GM12878 (cell line): ENCODE measurements around the gene WFDC6. TPM values are rescaled to one million over a fixed set of nuclear protein-coding genes. Genes with fewer than 3 reads are reported as not detected.

Experiments
- ATAC-seq: fragments of 200-7000 bp; cut with Tn5 transposase; 3 replicates; pipeline ENCODE4 v1.9.1; 2020; ENCODE audit warnings: mild to moderate bottlenecking, moderate library complexity
- BruUV-seq: library from RNA; stranded (reverse); fragments of 400-500 nt; replicated peaks from 2 replicates; lab custom pipeline; 2021; lab: Mats Ljungman, UMichigan
- CTCF ChIA-PET: fragments of 300-600 bp; sonication (Branson Sonifier 250); formaldehyde crosslinking; extraction: SDS; loops from one replicate; lab custom pipeline; 2021; ENCODE audit warnings: inconsistent platforms; lab: Yijun Ruan, JAX
- POLR2A ChIA-PET: fragments of 350-600 bp; formaldehyde crosslinking; extraction: SDS; loops from one replicate; lab custom pipeline; 2021; ENCODE audit warnings: inconsistent platforms; lab: Charles Lee
- RAD21 ChIA-PET: fragments of 300-600 bp; sonication (Branson Sonifier 250); formaldehyde crosslinking; loops from one replicate; lab custom pipeline; 2023; ENCODE audit warnings: antibody characterized with exemption; ENCODE audit not compliant: unreplicated experiment; lab: Charles Lee
- SMC1A ChIA-PET: fragments of 300-600 bp; sonication (Branson Sonifier 250); formaldehyde crosslinking; loops from one replicate; lab custom pipeline; 2023; ENCODE audit not compliant: unreplicated experiment, uncharacterized antibody; lab: Charles Lee
- DNase-seq: peaks from one replicate; pipeline ENCODE4 v3.0.0-alpha.2; 2011; ENCODE audit warnings: low read depth, low spot score
- FAIRE-seq: peaks from 3 replicates; lab custom pipeline; 2011; peaks lifted over from hg19 to GRCh38; lab: Jason Lieb, UNC
- H2AFZ ChIP-seq: 2 replicates; pipeline ENCODE4 v1.6.0; 2011; ENCODE audit warnings: low read depth, low read length, control low read depth; ENCODE audit not compliant: control insufficient read depth
- H3K27ac ChIP-seq: 2 replicates; pipeline ENCODE4 v1.5.1; 2011; ENCODE audit warnings: control low read depth; ENCODE audit not compliant: control insufficient read depth, insufficient read depth
- H3K27me3 ChIP-seq, 2 experiments: replicated peaks in 1 of 2; 2 replicates each; pipeline versions ENCODE4 v1.6.0 to v1.6.1; 2011; ENCODE audit warnings: low read length in 1 of 2; ENCODE audit not compliant: control insufficient read depth in 2 of 2, insufficient read depth in 2 of 2
- H3K36me3 ChIP-seq, 2 experiments: 2 replicates each; pipeline ENCODE4 v1.5.1; 2011; ENCODE audit warnings: low read length in 1 of 2; ENCODE audit not compliant: control insufficient read depth in 2 of 2, insufficient read depth in 2 of 2
- H3K4me1 ChIP-seq: 2 replicates; pipeline ENCODE4 v1.6.1; 2011; ENCODE audit warnings: mild to moderate bottlenecking, low read length, moderate library complexity, mixed read lengths; ENCODE audit not compliant: control insufficient read depth, insufficient read depth
- H3K4me2 ChIP-seq: 2 replicates; pipeline ENCODE4 v1.6.0; 2011; ENCODE audit warnings: control low read depth; ENCODE audit not compliant: control insufficient read depth, insufficient read depth
- H3K4me3 ChIP-seq: fragments of 200-600 bp; sonication (generic); 2 replicates; pipeline ENCODE4 v1.5.1; 2016
- H3K79me2 ChIP-seq: 2 replicates; pipeline ENCODE4 v1.6.0; 2011; ENCODE audit warnings: low read length; ENCODE audit not compliant: control insufficient read depth, insufficient read depth
- H3K9ac ChIP-seq: 2 replicates; pipeline ENCODE4 v1.8.0; 2011; ENCODE audit warnings: low read length, control low read depth, mixed read lengths; ENCODE audit not compliant: control insufficient read depth, insufficient read depth
- H3K9me3 ChIP-seq: replicated peaks from 3 replicates; pipeline ENCODE4 v1.5.1; 2011; ENCODE audit warnings: mild to moderate bottlenecking, low read length; ENCODE audit not compliant: control insufficient read depth, insufficient read depth
- H4K20me1 ChIP-seq: 2 replicates; pipeline ENCODE4 v1.6.0; 2011; ENCODE audit not compliant: control insufficient read depth, insufficient read depth
- GATAD2B ChIP-seq: fragments of 450-650 bp; conservative IDR thresholded peaks from 2 replicates; pipeline ENCODE4 v1.6.1; 2017; ENCODE audit warnings: low read depth, mild to moderate bottlenecking, moderate library complexity
- NFYB ChIP-seq: IDR thresholded peaks from 2 replicates; pipeline ENCODE4 v1.6.1; 2011; ENCODE audit warnings: low read depth, mild to moderate bottlenecking, low read length, improper control_type of control experiment, moderate library complexity; ENCODE audit not compliant: insufficient read depth
- SUZ12 ChIP-seq: fragments of 200-600 bp; sonication (generic); IDR thresholded peaks from one replicate; pipeline ENCODE4 v1.6.1; 2018; ENCODE audit warnings: antibody characterized with exemption, mild to moderate bottlenecking; ENCODE audit not compliant: unreplicated experiment
- ZBTB40 ChIP-seq: fragments of 450-650 bp; IDR thresholded peaks from 2 replicates; pipeline ENCODE4 v1.6.1; 2016; ENCODE audit warnings: mild to moderate bottlenecking, moderate library complexity, borderline replicate concordance
- ZNF274 ChIP-seq: IDR thresholded peaks from one replicate; pipeline ENCODE4 v1.8.0; 2011; ENCODE audit not compliant: insufficient read length, insufficient read depth
- ZSCAN29 ChIP-seq: fragments of 450-650 bp; IDR thresholded peaks from 2 replicates; pipeline ENCODE4 v1.6.1; 2017; ENCODE audit warnings: mild to moderate bottlenecking, moderate library complexity
- WGBS: methylation state at CpG from one replicate; pipeline ENCODE4 v1.1.6; 2016; ENCODE audit warnings: low lambda C conversion rate; ENCODE audit not compliant: insufficient replicate concordance, insufficient coverage; ENCODE audit errors: missing lambda C conversion rate; 5-methylcytosine and 5-hydroxymethylcytosine counted together
- in situ Hi-C: fragments of 300-500 bp; cut with MboI; formaldehyde crosslinking; loops from 9 replicates; pipeline ENCODE4 v1.14.3; 2018; ENCODE audit warnings: mixed read lengths
- intact Hi-C: fragments of 100-400 bp; cut with micrococcal nuclease; formaldehyde crosslinking; loops from one replicate; pipeline ENCODE4 v1.14.2; 2022; ENCODE audit not compliant: unreplicated experiment
- polyA plus RNA-seq, 11 experiments: library from polyadenylated mRNA; depleted of rRNA in 4 of 11; unstranded in 6 of 11; stranded (reverse) in 5 of 11; fragments of >200 nt; fragmentation: Nextera tagmentation in 4 of 11; fragmentation: Illumina TruSeq in 1 of 11; extraction: Ambion mirVana in 4 of 11; extraction: Trizol in 1 of 11; gene quantifications; 1 replicate in 1 of 11; 2 replicates in 10 of 11; pipeline versions ENCODE4 v1.2.1 to v1.2.3, GENCODE V29; 2011 to 2016; ENCODE audit warnings: inconsistent platforms in 2 of 11, missing spikeins in 2 of 11, low read depth in 1 of 11
- total RNA-seq, 4 experiments: library from RNA; depleted of rRNA in 3 of 4; stranded (reverse); fragments of >200 nt in 3 of 4; fragmentation: Illumina TruSeq in 1 of 4; extraction: Trizol in 1 of 4; gene quantifications; 2 replicates each; pipeline versions ENCODE4 v1.2.1 to v1.2.3, GENCODE V29; 2013 to 2021

Gene WFDC6
- total and polyA plus RNA-seq, 10 of the 15 experiments (the other 5 are each of a cell fraction or from before 2014, with no cell fraction given) = not detected

- Histone ChIP-seq H3K9me3 (no peaks in the 10 kb centered on the region; the same call in 2 of the 3 replicates), H2AFZ (no peak overlapping the region), H3K4me1 (peaks cover 5% of the 10 kb centered on the region), H3K27me3 (peaks cover 0 to 2% of the 10 kb centered on the region in 2 experiments; a peak in 1 of 4 replicates), H3K4me3 (no peak overlapping the region), H3K27ac (no peak overlapping the region), H4K20me1 (no peaks in the 10 kb centered on the region), H3K4me2 (no peak overlapping the region), H3K9ac (no peak overlapping the region), H3K36me3 (no peaks in the 10 kb centered on the region), H3K79me2 (no peaks in the 10 kb centered on the region)
- intact Hi-C loops = no loop called here
- no TSS peak for BruUV-seq
- no peak for ATAC-seq
- ChIA-PET POLR2A (no interaction called here), CTCF (interaction anchor here (0.6 kb wide), 1 partner anchor 246 kb away, joined by 3 read pairs; no protein-coding TSS in a partner anchor), SMC1A (no interaction called here), RAD21 (no interaction called here)
- in situ Hi-C loops = no loop called here
- no peak for DNase-seq
- no peak for FAIRE-seq
- WGBS = 28% methylated on average over 2 of the region's 2 CpGs
- peak; percentile 61 for TF ChIP-seq NFYB
- no peak for TF ChIP-seq SUZ12
- no peak for TF ChIP-seq ZSCAN29
These were observed 32.9 kb downstream of the WFDC6 start for GRCh38 chr20:45506398-45506797.

GRCh38 chr20:45503403-45503802, 35.9 kb downstream of the WFDC6 start:
- intact Hi-C loops = no loop called here
- WGBS = 2% methylated on average over 2 of the region's 2 CpGs
- FAIRE-seq = no peak

More at GRCh38 chr20:45503403-45503802, 35.9 kb downstream of the WFDC6 start:
- H3K4me1 ChIP-seq = peaks cover 5% of the 10 kb centered on the region
- peaks cover 0 to 2% of the 10 kb centered on the region in 2 experiments; a peak in 1 of 4 replicates for H3K27me3 ChIP-seq
- H3K9me3 ChIP-seq = no peaks in the 10 kb centered on the region; the same call in 2 of the 3 replicates
- ATAC-seq (no peak), DNase-seq (no peak)
- H2AFZ ChIP-seq = no peak overlapping the region
- H3K4me2 ChIP-seq = no peak overlapping the region
- ChIA-PET RAD21 (no interaction called here), SMC1A (no interaction called here)
- no peak overlapping the region for H3K27ac ChIP-seq
- no peak overlapping the region for H3K9ac ChIP-seq
- TF ChIP-seq ZBTB40 = no peak
- TF ChIP-seq NFYB = no peak
- TF ChIP-seq ZNF274 = no peak
- TF ChIP-seq GATAD2B = no peak
- TF ChIP-seq, all 136 proteins: peak for 0
- no peaks in the 10 kb centered on the region for H3K79me2 ChIP-seq
- no peak overlapping the region for H3K4me3 ChIP-seq
- H4K20me1 ChIP-seq = no peaks in the 10 kb centered on the region
- POLR2A ChIA-PET = no interaction called here
- CTCF ChIA-PET = interaction anchor here (0.7 to 1.3 kb wide), 2 partner anchors 66 to 181 kb away, joined by 3 to 4 read pairs; no protein-coding TSS in a partner anchor
- no peaks in the 10 kb centered on the region for H3K36me3 ChIP-seq
- in situ Hi-C loops = no loop called here
- no TSS peak for BruUV-seq
